Smooth muscle cell (in vitro differentiated cells): Measurements from ENCODE around the gene SLIT1. TPM values are rescaled to one million over a fixed set of nuclear protein-coding genes. Genes with fewer than 3 reads are reported as not detected.

Experiments
- DNase-seq: peaks from one replicate; lab custom pipeline; 2025; ENCODE audit not compliant: unreplicated experiment; lab: John Stamatoyannopoulos, UW
- H2AFZ ChIP-seq: fragments of 200-600 bp; sonication (generic); 2 replicates; pipeline ENCODE4 v1.6.0; 2016; ENCODE audit warnings: antibody characterized with exemption, low read depth, mild to moderate bottlenecking
- H3F3A ChIP-seq: fragments of 200-600 bp; sonication (generic); 2 replicates; pipeline ENCODE4 v1.6.0; 2017; ENCODE audit warnings: antibody characterized with exemption, low read depth
- H3K27ac ChIP-seq: fragments of 200-600 bp; sonication (generic); 2 replicates; pipeline ENCODE4 v1.5.1; 2016; ENCODE audit warnings: low read depth, mild to moderate bottlenecking
- H3K27me3 ChIP-seq: fragments of 200-600 bp; sonication (generic); 2 replicates; pipeline ENCODE4 v1.6.1; 2016; ENCODE audit warnings: low read depth, mild to moderate bottlenecking
- H3K36me3 ChIP-seq: fragments of 200-600 bp; sonication (generic); 2 replicates; pipeline ENCODE4 v1.5.1; 2016; ENCODE audit warnings: low read depth
- H3K4me1 ChIP-seq: fragments of 200-600 bp; sonication (generic); 2 replicates; pipeline ENCODE4 v1.5.1; 2016; ENCODE audit warnings: low read depth
- H3K4me2 ChIP-seq: fragments of 200-600 bp; sonication (generic); 2 replicates; pipeline ENCODE4 v1.6.0; 2016; ENCODE audit warnings: mild to moderate bottlenecking
- H3K4me3 ChIP-seq: fragments of 200-600 bp; sonication (generic); 2 replicates; pipeline ENCODE4 v1.5.1; 2016; ENCODE audit warnings: mild to moderate bottlenecking
- H3K79me2 ChIP-seq: fragments of 200-600 bp; sonication (generic); 2 replicates; pipeline ENCODE4 v1.6.0; 2016; ENCODE audit warnings: low read depth, mild to moderate bottlenecking
- H3K9ac ChIP-seq: fragments of 200-600 bp; sonication (generic); 2 replicates; pipeline ENCODE4 v1.6.0; 2016; ENCODE audit warnings: low read depth
- H3K9me3 ChIP-seq: fragments of 200-600 bp; sonication (generic); replicated peaks from 2 replicates; pipeline ENCODE4 v1.5.1; 2016; ENCODE audit warnings: low read depth
- H4K20me1 ChIP-seq: fragments of 200-600 bp; sonication (generic); 2 replicates; pipeline ENCODE4 v1.6.0; 2016; ENCODE audit warnings: low read depth
- CTCF ChIP-seq: fragments of 200-600 bp; sonication (generic); IDR thresholded peaks from 2 replicates; pipeline ENCODE4 v1.5.1; 2017; ENCODE audit warnings: borderline replicate concordance, mild to moderate bottlenecking, antibody characterized with exemption; ENCODE audit not compliant: insufficient read depth, poor library complexity, severe bottlenecking
- WGBS: methylation state at CpG from one replicate; pipeline ENCODE4 v1.1.7; 2016; ENCODE audit warnings: low lambda C conversion rate; 5-methylcytosine and 5-hydroxymethylcytosine counted together
- polyA plus RNA-seq: library from polyadenylated mRNA; unstranded; fragments of >200 nt; fragmentation: Nextera tagmentation; extraction: Ambion mirVana; gene quantifications from 2 replicates; pipeline ENCODE4 v1.2.1, GENCODE V29; 2016
- total RNA-seq: library from RNA; depleted of rRNA; stranded (reverse); fragments of >200 nt; gene quantifications from 2 replicates; pipeline ENCODE4 v1.2.3, GENCODE V29; 2014

SLIT1 gene
- total and polyA plus RNA-seq, 2 experiments from 2014 or later: 0.15 TPM; not detected in 1

- Histone ChIP-seq H3K9me3 (no peaks in the 10 kb centered on the region), H3K27ac (no peak overlapping the region), H3K9ac (no peak overlapping the region), H3K79me2 (no peaks in the 10 kb centered on the region), H3K4me1 (no peaks in the 10 kb centered on the region), H4K20me1 (no peaks in the 10 kb centered on the region), H2AFZ (no peak overlapping the region), H3K4me3 (no peak overlapping the region), H3K4me2 (no peak overlapping the region), H3K27me3 (no peaks in the 10 kb centered on the region), H3K36me3 (no peaks in the 10 kb centered on the region), H3F3A (no peaks in the 10 kb centered on the region)
- no peak for DNase-seq
- 93% methylated on average over 11 of the region's 12 CpGs for WGBS
- no peak for TF ChIP-seq CTCF
Observed at GRCh38 chr10:97056003-97056630, 129.6 kb downstream of the SLIT1 start.

GRCh38 chr10:97053276-97053675 lies 132.5 kb downstream of the SLIT1 start:
- 81% methylated on average over 2 of the region's 2 CpGs for WGBS
- Histone ChIP-seq H3K9ac (no peak overlapping the region), H3K4me1 (no peaks in the 10 kb centered on the region), H4K20me1 (no peaks in the 10 kb centered on the region), H3K27ac (no peak overlapping the region), H2AFZ (no peak overlapping the region), H3K4me3 (no peak overlapping the region), H3K4me2 (no peak overlapping the region), H3K27me3 (no peaks in the 10 kb centered on the region), H3K9me3 (no peaks in the 10 kb centered on the region), H3K79me2 (no peaks in the 10 kb centered on the region), H3F3A (no peaks in the 10 kb centered on the region), H3K36me3 (no peaks in the 10 kb centered on the region)
- no peak for TF ChIP-seq CTCF
- DNase-seq: no peak

- Histone ChIP-seq H2AFZ (no peak overlapping the region), H3K27ac (no peak overlapping the region), H3K4me2 (no peak overlapping the region), H3K9me3 (no peaks in the 10 kb centered on the region), H4K20me1 (no peaks in the 10 kb centered on the region), H3K4me3 (no peak overlapping the region), H3K36me3 (no peaks in the 10 kb centered on the region), H3K27me3 (no peaks in the 10 kb centered on the region), H3K9ac (no peak overlapping the region), H3F3A (no peaks in the 10 kb centered on the region), H3K79me2 (no peaks in the 10 kb centered on the region), H3K4me1 (no peaks in the 10 kb centered on the region)
- WGBS: 87% methylated on average over 4 of the region's 4 CpGs
- TF ChIP-seq CTCF: no peak
- no peak for DNase-seq
Observed at GRCh38 chr10:97050956-97051496, 134.7 kb downstream of the SLIT1 start.

- Histone ChIP-seq H3K79me2 (no peaks in the 10 kb centered on the region), H4K20me1 (no peaks in the 10 kb centered on the region), H3K4me3 (no peak overlapping the region), H2AFZ (no peak overlapping the region), H3K36me3 (no peaks in the 10 kb centered on the region), H3K9me3 (no peaks in the 10 kb centered on the region), H3F3A (no peaks in the 10 kb centered on the region), H3K27ac (no peak overlapping the region), H3K9ac (no peak overlapping the region), H3K4me2 (no peak overlapping the region), H3K4me1 (no peaks in the 10 kb centered on the region), H3K27me3 (no peaks in the 10 kb centered on the region)
- no peak for TF ChIP-seq CTCF
- WGBS: 84% methylated on average over 3 of the region's 3 CpGs
- no peak for DNase-seq
Observed at GRCh38 chr10:97050205-97050745, 135.5 kb downstream of the SLIT1 start.
